Panc1 (cell line): ENCODE data around the gene CPLANE1.

Experiments used
- CTCF ChIP-seq: fragments of 450-650 bp; IDR thresholded peaks from 2 replicates; pipeline ENCODE4 v1.5.1; 2017; ENCODE audit warnings: mild to moderate bottlenecking
- POLR2AphosphoS5 ChIP-seq: IDR thresholded peaks from 2 replicates; pipeline ENCODE4 v1.6.1; 2012; ENCODE audit warnings: mild to moderate bottlenecking, low read depth, low read length, moderate library complexity
- REST ChIP-seq, 2 experiments: IDR thresholded peaks; 2 replicates each; pipeline ENCODE4 v1.6.1; 2011 to 2012; ENCODE audit warnings: low read depth in 2 of 2, control low read depth in 1 of 2, low read length in 1 of 2, mild to moderate bottlenecking in 1 of 2, moderate library complexity in 1 of 2; ENCODE audit not compliant: insufficient read depth in 1 of 2
- SIN3A ChIP-seq: IDR thresholded peaks from 2 replicates; pipeline ENCODE4 v1.6.1; 2012; ENCODE audit warnings: low read depth, mild to moderate bottlenecking, low read length, moderate library complexity, borderline replicate concordance; ENCODE audit not compliant: insufficient read depth
- TCF7L2 ChIP-seq: IDR thresholded peaks from 2 replicates; pipeline ENCODE4 v1.6.1; 2011; ENCODE audit warnings: mild to moderate bottlenecking, low read depth, low read length, inconsistent platforms

- TF ChIP-seq CTCF (no peak), POLR2AphosphoS5 (no peak), SIN3A (no peak), REST (IDR thresholded peaks at IDR 0.05; ENCODE audit: insufficient read depth in 1 of 2, low read depth in 2 of 2, low read length in 1 of 2) (no peak), TCF7L2 (no peak)
These were observed 58.6 kb downstream of the CPLANE1 start for GRCh38 chr5:37190592-37190991.
